Stimulated activated CD8-positive, alpha-beta memory T cell treated with anti-CD3 and anti-CD28 coated beads, Interleukin-7, amount 100 ng/mL, for 1 hour (primary cell): ENCODE results near the gene VMP1.
"Not testable (repeated sequence)": the region's sequence is repeated elsewhere in the genome, so short reads cannot be mapped to it uniquely, and the experiment has no call there.

Source experiments
- DNase-seq, 2 donors: peaks; one replicate each; pipeline ENCODE4 v3.0.0-alpha.2; 2020; ENCODE audit warnings: low read depth in 2 of 2

VMP1 gene

GRCh38 chr17:59811209-59811608 is 103.8 kb downstream of the VMP1 start:
- no peak for DNase-seq

- no peak for DNase-seq
Observed at GRCh38 chr17:59812139-59812538, 104.7 kb downstream of the VMP1 start.

GRCh38 chr17:59814276-59814675 is 106.8 kb downstream of the VMP1 start:
- DNase-seq = no peak

- no peak for DNase-seq
Observed at GRCh38 chr17:59814685-59815084, 107.2 kb downstream of the VMP1 start.

GRCh38 chr17:59815965-59816364 is 108.5 kb downstream of the VMP1 start:
- DNase-seq = no peak

- DNase-seq = no peak
Observed at GRCh38 chr17:59825533-59826322, 118.3 kb downstream of the VMP1 start.

- DNase-seq = no peak
Observed at GRCh38 chr17:59826706-59827453, 119.4 kb downstream of the VMP1 start.

- DNase-seq = no peak
Observed at GRCh38 chr17:59827721-59828477, 120.4 kb downstream of the VMP1 start.

- DNase-seq = no peak
Observed at GRCh38 chr17:59828478-59828760, 121.0 kb downstream of the VMP1 start.

GRCh38 chr17:59828819-59829216 is 121.4 kb downstream of the VMP1 start:
- not testable (repeated sequence) for DNase-seq

GRCh38 chr17:59829217-59830006 is 122.0 kb downstream of the VMP1 start:
- no peak for DNase-seq

GRCh38 chr17:59830007-59830630 is 122.7 kb downstream of the VMP1 start:
- DNase-seq = no peak

- DNase-seq = no peak
Observed at GRCh38 chr17:59830846-59831486, 123.5 kb downstream of the VMP1 start.

GRCh38 chr17:59832883-59833379 is 125.5 kb downstream of the VMP1 start:
- DNase-seq = no peak

GRCh38 chr17:59837308-59838051 is 130.0 kb downstream of the VMP1 start:
- no peak for DNase-seq

GRCh38 chr17:59838052-59838916 is 130.8 kb downstream of the VMP1 start:
- DNase-seq = no peak

GRCh38 chr17:59839651-59840328 is 132.3 kb downstream of the VMP1 start:
- no peak for DNase-seq

- no peak for DNase-seq
Observed at GRCh38 chr17:59840329-59841090, 133.1 kb downstream of the VMP1 start.
